ENCODE measurements around the gene PGAP6. TPM values are rescaled to one million over a fixed set of nuclear protein-coding genes. Genes with fewer than 3 reads are reported as not detected.
A peak's percentile ranks its signal among the peaks of the same experiment; 100 is the strongest.

PGAP6 gene
- total and polyA plus RNA-seq, 2 of the 13 experiments (the other 11 are each of a cell fraction or from before 2014, with no cell fraction given), result 52.7 to 136 TPM

DNA sequence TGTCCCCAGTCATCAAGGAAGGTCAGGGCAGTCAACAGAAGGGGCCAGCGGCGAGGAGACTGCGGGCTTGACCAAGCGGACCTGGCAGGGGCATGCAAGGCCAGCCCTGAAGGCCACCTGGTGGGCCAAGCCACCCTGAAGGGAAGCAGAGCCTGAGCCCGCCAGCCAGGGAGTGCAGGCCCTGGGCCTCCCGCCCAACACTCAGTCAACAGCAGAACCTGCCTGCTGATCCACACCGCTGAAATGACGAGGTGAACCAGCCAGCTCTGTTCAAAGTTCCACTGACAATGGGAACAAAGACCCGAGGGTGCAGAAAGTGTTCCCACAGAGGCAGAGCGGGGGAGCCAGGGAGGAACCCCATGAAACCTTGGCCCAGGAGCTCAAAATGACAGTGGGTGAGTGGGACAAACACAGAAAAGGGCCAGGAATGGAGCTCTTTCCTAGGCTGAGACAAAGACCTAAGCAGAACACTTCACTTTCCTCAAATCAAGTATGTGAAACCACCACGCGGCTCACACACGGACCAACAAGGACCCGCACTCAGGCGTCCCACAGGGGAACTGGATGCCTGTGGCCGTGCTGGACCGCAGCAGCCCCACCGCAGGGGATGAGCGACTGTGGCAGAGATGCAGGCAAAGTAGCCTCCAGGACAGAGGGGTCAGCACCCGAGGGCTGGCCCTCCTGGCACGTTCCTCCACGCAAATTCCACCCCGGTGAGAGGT lies 41.2 kb downstream of the PGAP6 start (continued):
- TF ChIP-seq TEAD3 (CRISPR knock-in tag; optimal IDR thresholded peaks at IDR 0.05; ENCODE audit: borderline replicate concordance) (peak; percentile 48), ZNF280D (CRISPR knock-in tag; IDR thresholded peaks at IDR 0.05) (0 out of 2 replicates have a peak, but pooled peaks have one; percentile 28), MATR3 (CRISPR knock-in tag; IDR thresholded peaks at IDR 0.05) (no peak), HOXA7 (CRISPR knock-in tag; IDR thresholded peaks at IDR 0.05) (no peak), TBX2 (CRISPR knock-in tag; IDR thresholded peaks at IDR 0.05; ENCODE audit: borderline replicate concordance) (no peak), PRDM4 (CRISPR knock-in tag; IDR thresholded peaks at IDR 0.05; ENCODE audit: borderline replicate concordance) (no peak), ZNF772 (CRISPR knock-in tag; IDR thresholded peaks at IDR 0.05) (no peak), ZNF598 (CRISPR knock-in tag; IDR thresholded peaks at IDR 0.05; ENCODE audit: borderline replicate concordance) (0 out of 2 replicates have a peak, but pooled peaks have one; percentile 36), ZNF552 (CRISPR knock-in tag; IDR thresholded peaks at IDR 0.05; ENCODE audit: borderline replicate concordance) (no peak), FOXO1 (CRISPR knock-in tag; IDR thresholded peaks at IDR 0.05) (0 out of 2 replicates have a peak, but pooled peaks have one; percentile 39), MTA1 (CRISPR knock-in tag; IDR thresholded peaks at IDR 0.05; ENCODE audit: borderline replicate concordance) (0 out of 2 replicates have a peak, but pooled peaks have one; percentile 34), MYC (CRISPR knock-in tag; IDR thresholded peaks at IDR 0.05; ENCODE audit: borderline replicate concordance) (peak; percentile 69; the same call in 1 of the 2 replicates), GZF1 (CRISPR knock-in tag; IDR thresholded peaks at IDR 0.05) (no peak), DMAP1 (CRISPR knock-in tag; IDR thresholded peaks at IDR 0.05) (0 out of 2 replicates have a peak, but pooled peaks have one; percentile 53), ZBTB44 (CRISPR knock-in tag; IDR thresholded peaks at IDR 0.05) (no peak), HNF4G (IDR thresholded peaks at IDR 0.05; ENCODE audit: borderline replicate concordance, low read depth, low read length) (no peak), HNF4G (CRISPR knock-in tag; IDR thresholded peaks at IDR 0.05; ENCODE audit: borderline replicate concordance, low read depth) (no peak), ZNF644 (CRISPR knock-in tag; IDR thresholded peaks at IDR 0.05; ENCODE audit: low read depth) (0 out of 2 replicates have a peak, but pooled peaks have one; percentile 10), SETDB1 (CRISPR knock-in tag; IDR thresholded peaks at IDR 0.05; ENCODE audit: borderline replicate concordance) (no peak)
- TF ChIP-seq, protein P1, sequence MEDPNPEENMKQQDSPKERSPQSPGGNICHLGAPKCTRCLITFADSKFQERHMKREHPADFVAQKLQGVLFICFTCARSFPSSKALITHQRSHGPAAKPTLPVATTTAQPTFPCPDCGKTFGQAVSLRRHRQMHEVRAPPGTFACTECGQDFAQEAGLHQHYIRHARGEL (CRISPR knock-in tag; IDR thresholded peaks at IDR 0.05), result no peak
- TF ChIP-seq, protein P2, sequence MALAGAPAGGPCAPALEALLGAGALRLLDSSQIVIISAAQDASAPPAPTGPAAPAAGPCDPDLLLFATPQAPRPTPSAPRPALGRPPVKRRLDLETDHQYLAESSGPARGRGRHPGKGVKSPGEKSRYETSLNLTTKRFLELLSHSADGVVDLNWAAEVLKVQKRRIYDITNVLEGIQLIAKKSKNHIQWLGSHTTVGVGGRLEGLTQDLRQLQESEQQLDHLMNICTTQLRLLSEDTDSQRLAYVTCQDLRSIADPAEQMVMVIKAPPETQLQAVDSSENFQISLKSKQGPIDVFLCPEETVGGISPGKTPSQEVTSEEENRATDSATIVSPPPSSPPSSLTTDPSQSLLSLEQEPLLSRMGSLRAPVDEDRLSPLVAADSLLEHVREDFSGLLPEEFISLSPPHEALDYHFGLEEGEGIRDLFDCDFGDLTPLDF (CRISPR knock-in tag; IDR thresholded peaks at IDR 0.05), result peak; percentile 48; the same call in 1 of the 2 replicates
